Body of pancreas (tissue), 4 donors: ENCODE measurements around the gene OR4Q3. TPM values are rescaled to one million over a fixed set of nuclear protein-coding genes. Genes with fewer than 3 reads are reported as not detected.
"Not testable (repeated sequence)": the region's sequence is repeated elsewhere in the genome, so short reads cannot be mapped to it uniquely, and the experiment has no call there.

ENCODE experiments used
- ATAC-seq: fragments of 150-250 bp; one replicate; pipeline ENCODE4 v1.9.1; 2016
- DNase-seq, 4 donors: peaks; one replicate each; pipeline ENCODE4 v3.0.0-alpha.2; 2019
- H3K27ac ChIP-seq, 4 donors: fragments of 200-600 bp; sonication (generic); 1 replicate in 3 of 4; 2 replicates in 1 of 4; pipeline versions ENCODE4 v1.5.1 to v1.6.1; 2016 to 2019; ENCODE audit warnings: mild to moderate bottlenecking in 1 of 4, mixed read lengths in 1 of 4, moderate library complexity in 1 of 4
- H3K27me3 ChIP-seq, 2 donors: fragments of 200-600 bp; sonication (generic); one replicate each; pipeline ENCODE4 v1.6.0; 2016; ENCODE audit warnings: mild to moderate bottlenecking in 1 of 2
- H3K36me3 ChIP-seq, 2 donors: fragments of 200-600 bp; sonication (generic); replicated peaks in 1 of 2; 2 replicates each; pipeline ENCODE4 v1.5.1; 2016; ENCODE audit warnings: low read depth in 2 of 2; ENCODE audit not compliant: insufficient read depth in 1 of 2
- H3K4me1 ChIP-seq: fragments of 200-600 bp; sonication (generic); one replicate; pipeline ENCODE4 v1.6.0; 2016
- H3K4me3 ChIP-seq, 2 donors: fragments of 200-600 bp; sonication (generic); 1 replicate in 1 of 2; 2 replicates in 1 of 2; pipeline ENCODE4 v1.5.1; 2016 to 2019
- H3K9me3 ChIP-seq, 3 donors: fragments of 200-600 bp; sonication (generic); 1 replicate in 2 of 3; 2 replicates in 1 of 3; pipeline ENCODE4 v1.5.1; 2016
- CTCF ChIP-seq, 7 experiments: fragments of 450-650 bp in 4 of 7; fragments of 200-600 bp in 3 of 7; sonication (generic) in 3 of 7; IDR thresholded peaks; one replicate each; pipeline ENCODE4 v1.5.1; 2016 to 2019; ENCODE audit warnings: antibody characterized with exemption in 7 of 7
- POLR2A ChIP-seq, 3 donors: fragments of 450-650 bp; IDR thresholded peaks; one replicate each; pipeline ENCODE4 v1.6.1; 2016; ENCODE audit warnings: antibody characterized with exemption in 3 of 3, mild to moderate bottlenecking in 2 of 3
- WGBS, 2 donors: methylation state at CpG; one replicate each; pipeline ENCODE4 v1.1.5; 2017; 5-methylcytosine and 5-hydroxymethylcytosine counted together
- intact Hi-C: fragments of 100-400 bp; cut with DNase I; formaldehyde crosslinking; loops from one replicate; pipeline ENCODE4 v1.15.1; 2023
- total RNA-seq, 2 donors: library from RNA; depleted of rRNA; stranded (reverse); fragments of >200 nt; gene quantifications; one replicate each; pipeline ENCODE4 v1.1.0, GENCODE V29; 2016

OR4Q3 gene
- total RNA-seq, 2 donors from 2014 or later = not detected

- Histone ChIP-seq H3K36me3 (no peaks in the 10 kb centered on the region), H3K4me3 (no peak overlapping the region), H3K9me3 (no peaks in the 10 kb centered on the region), H3K27ac (no peak overlapping the region), H3K27me3 (no peaks in the 10 kb centered on the region), H3K4me1 (no peaks in the 10 kb centered on the region)
- intact Hi-C loops = no loop called here
- 59 to 85% methylated on average over 1 of the region's 1 CpG for WGBS, 2 donors
- DNase-seq (no peak), ATAC-seq (no peak)
- TF ChIP-seq CTCF (IDR thresholded peaks at IDR 0.05) = no peak
- TF ChIP-seq POLR2A (IDR thresholded peaks at IDR 0.05) = no peak
Measured at GRCh38 chr14:19771895-19772430, 28.6 kb downstream of the OR4Q3 start.

- DNase-seq, H3K27me3 ChIP-seq, H3K27ac ChIP-seq, H3K36me3 ChIP-seq, H3K9me3 ChIP-seq, ATAC-seq, H3K4me3 ChIP-seq, intact Hi-C loops, H3K4me1 ChIP-seq: not testable (repeated sequence)
- whole genome bisulfite sequencing, 2 donors = 31 to 36% methylated on average over 2 of the region's 2 CpGs
Measured at GRCh38 chr14:19772454-19772853, 29.1 kb downstream of the OR4Q3 start.

- H3K27ac ChIP-seq, H3K36me3 ChIP-seq, DNase-seq, H3K4me3 ChIP-seq, ATAC-seq, H3K9me3 ChIP-seq, intact Hi-C loops, H3K27me3 ChIP-seq, H3K4me1 ChIP-seq: not testable (repeated sequence)
- WGBS, 2 donors = 2 to 8% methylated on average over 1 of the region's 1 CpG
Measured at GRCh38 chr14:19773204-19773603, 29.8 kb downstream of the OR4Q3 start, which contains the start of gene OR4M1. OR4M1 (plus strand) TSS chr14:19773504; CDS start chr14:19780323, 6,819 bp downstream.

- 58 to 64% methylated on average over 1 of the region's 1 CpG for WGBS, 2 donors
Measured at GRCh38 chr14:19775587-19775986, 32.2 kb downstream of the OR4Q3 start.

GRCh38 chr14:19785848-19786247, 42.5 kb downstream of the OR4Q3 start:
- H3K4me1 ChIP-seq, H3K4me3 ChIP-seq, intact Hi-C loops, H3K27ac ChIP-seq, H3K9me3 ChIP-seq, DNase-seq, H3K27me3 ChIP-seq, ATAC-seq, H3K36me3 ChIP-seq: not testable (repeated sequence)
- WGBS, 2 donors = 71 to 72% methylated on average over 16 of the region's 16 CpGs

More at GRCh38 chr14:19775587-19775986, 32.2 kb downstream of the OR4Q3 start:
- TF ChIP-seq CTCF (IDR thresholded peaks at IDR 0.05) (no peak), POLR2A (IDR thresholded peaks at IDR 0.05) (no peak)
- H3K4me3 ChIP-seq = no peak overlapping the region
- H3K9me3 ChIP-seq = no peaks in the 10 kb centered on the region
- H3K36me3 ChIP-seq = no peaks in the 10 kb centered on the region
- intact Hi-C loops = no loop called here
- no peak overlapping the region for H3K27ac ChIP-seq
- ATAC-seq (no peak), DNase-seq (no peak)
- H3K4me1 ChIP-seq = no peaks in the 10 kb centered on the region
- no peaks in the 10 kb centered on the region for H3K27me3 ChIP-seq

- ATAC-seq, H3K27me3 ChIP-seq, H3K36me3 ChIP-seq, intact Hi-C loops, H3K4me3 ChIP-seq, DNase-seq, H3K27ac ChIP-seq, H3K4me1 ChIP-seq, H3K9me3 ChIP-seq: not testable (repeated sequence)
- 50 to 60% methylated on average over 6 of the region's 6 CpGs for WGBS, 2 donors
Measured at GRCh38 chr14:19787318-19787717, 43.9 kb downstream of the OR4Q3 start.

- H3K4me1 ChIP-seq, H3K27ac ChIP-seq, H3K36me3 ChIP-seq, DNase-seq, H3K4me3 ChIP-seq, ATAC-seq, H3K9me3 ChIP-seq, intact Hi-C loops, H3K27me3 ChIP-seq: not testable (repeated sequence)
- 40 to 53% methylated on average over 7 of the region's 7 CpGs for WGBS, 2 donors
Measured at GRCh38 chr14:19788150-19788549, 44.8 kb downstream of the OR4Q3 start.

- H3K4me1 ChIP-seq, H3K27me3 ChIP-seq, H3K9me3 ChIP-seq, intact Hi-C loops, ATAC-seq, DNase-seq, H3K4me3 ChIP-seq, H3K36me3 ChIP-seq, H3K27ac ChIP-seq: not testable (repeated sequence)
- WGBS, 2 donors = 49 to 56% methylated on average over 10 of the region's 10 CpGs
Measured at GRCh38 chr14:19796520-19797108, 53.2 kb downstream of the OR4Q3 start.
